Loucy (cell line): Measurements from ENCODE around the gene POLR3K.

Experiments
- H2AFZ ChIP-seq: fragments of 200-600 bp; sonication (generic); 2 replicates; pipeline ENCODE4 v1.6.0; 2016; ENCODE audit warnings: antibody characterized with exemption, mild to moderate bottlenecking, low read length, moderate library complexity
- H3F3A ChIP-seq: fragments of 200-600 bp; 2 replicates; pipeline ENCODE4 v1.6.0; 2016; ENCODE audit warnings: antibody characterized with exemption, low read depth, mild to moderate bottlenecking
- H3K27me3 ChIP-seq: fragments of 200-600 bp; sonication (generic); 2 replicates; pipeline ENCODE4 v1.6.1; 2014; ENCODE audit warnings: low read length, mild to moderate bottlenecking; ENCODE audit not compliant: insufficient read depth, poor library complexity, severe bottlenecking
- H3K36me3 ChIP-seq: fragments of 200-600 bp; sonication (generic); 2 replicates; pipeline ENCODE4 v1.6.1; 2016; ENCODE audit warnings: low read length; ENCODE audit not compliant: insufficient read depth
- H3K4me1 ChIP-seq: fragments of 200-600 bp; sonication (generic); 2 replicates; pipeline ENCODE4 v1.5.1; 2014; ENCODE audit warnings: low read length, mild to moderate bottlenecking; ENCODE audit not compliant: insufficient read depth, poor library complexity, severe bottlenecking
- H3K4me2 ChIP-seq: fragments of 200-600 bp; sonication (generic); 2 replicates; pipeline ENCODE4 v1.6.0; 2014; ENCODE audit warnings: antibody characterized with exemption, low read length, low read depth, mild to moderate bottlenecking; ENCODE audit not compliant: poor library complexity, severe bottlenecking
- H3K4me3 ChIP-seq: fragments of 200-600 bp; sonication (generic); 2 replicates; pipeline ENCODE4 v1.5.1; 2014; ENCODE audit warnings: low read length, mild to moderate bottlenecking, mixed read lengths; ENCODE audit not compliant: poor library complexity, severe bottlenecking
- H3K79me2 ChIP-seq: fragments of 200-600 bp; sonication (generic); 2 replicates; pipeline ENCODE4 v1.6.1; 2014; ENCODE audit warnings: low read length; ENCODE audit not compliant: insufficient read depth
- H3K9ac ChIP-seq: fragments of 200-600 bp; sonication (generic); 2 replicates; pipeline ENCODE4 v1.6.0; 2014; ENCODE audit warnings: mild to moderate bottlenecking, low read depth, low read length, moderate library complexity; ENCODE audit not compliant: poor library complexity, severe bottlenecking
- H3K9me2 ChIP-seq: fragments of 200-600 bp; sonication (generic); replicated peaks from 2 replicates; pipeline ENCODE4 v1.6.1; 2016; ENCODE audit warnings: low read depth, low read length, mixed read lengths
- H3K9me3 ChIP-seq: fragments of 200-600 bp; sonication (generic); 2 replicates; pipeline ENCODE4 v1.6.1; 2014; ENCODE audit warnings: mild to moderate bottlenecking, antibody characterized with exemption, low read length, low read depth; ENCODE audit not compliant: insufficient read depth
- H4K20me1 ChIP-seq: fragments of 200-600 bp; sonication (generic); 2 replicates; pipeline ENCODE4 v1.6.0; 2014; ENCODE audit warnings: antibody characterized with exemption, low read length, mild to moderate bottlenecking; ENCODE audit not compliant: insufficient read depth, poor library complexity, severe bottlenecking
- EZH2phosphoT487 ChIP-seq: fragments of 200-600 bp; IDR thresholded peaks from 2 replicates; pipeline ENCODE4 v1.6.1; 2018; ENCODE audit warnings: antibody characterized with exemption, mild to moderate bottlenecking, moderate library complexity, borderline replicate concordance
- TF ChIP-seq, protein P1 (sequence below): fragments of 200-600 bp; sonication (generic); conservative IDR thresholded peaks from 2 replicates; pipeline ENCODE4 v1.5.1; 2014; ENCODE audit warnings: mild to moderate bottlenecking, antibody characterized with exemption, low read length

The POLR3K gene

DNA sequence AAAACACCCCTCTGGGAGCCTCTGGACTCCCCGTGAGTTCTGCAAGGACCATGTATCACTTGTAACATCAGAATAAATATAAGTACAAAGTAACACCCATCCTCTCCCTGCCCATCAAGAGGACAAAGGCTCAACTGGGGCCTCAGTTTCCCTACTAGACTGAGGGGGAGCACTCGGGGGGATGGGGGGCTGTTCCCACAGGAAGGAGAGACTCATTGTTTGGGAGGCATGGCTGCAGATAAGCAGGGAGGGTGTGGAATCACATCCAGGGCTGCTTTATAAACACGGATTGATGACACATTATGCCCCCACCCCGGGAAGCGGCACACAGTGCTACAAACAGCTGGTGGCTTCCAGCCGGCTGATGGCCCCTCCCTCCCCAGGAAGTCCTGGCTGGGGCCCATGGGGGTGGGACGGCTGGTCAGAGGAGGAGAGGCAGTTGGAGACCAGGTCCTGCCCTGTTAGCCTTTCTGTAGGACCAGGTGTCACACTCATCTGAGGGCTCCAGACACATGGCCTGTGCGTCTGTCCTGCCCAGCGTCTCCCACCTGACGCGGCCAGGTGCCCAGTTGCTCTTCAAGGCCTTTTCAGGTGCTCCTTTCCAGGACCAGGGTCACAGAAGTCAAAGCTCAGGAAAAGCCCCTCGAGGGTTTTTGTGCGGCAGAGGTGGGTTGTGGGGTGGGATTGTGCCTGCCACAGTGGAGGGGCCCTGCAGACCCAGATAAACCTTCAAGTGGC, 23.3 kb upstream of the POLR3K start:
- H4K20me1 ChIP-seq: no peaks in the 10 kb centered on the region
- no peaks in the 10 kb centered on the region for H3K9me3 ChIP-seq
- H2AFZ ChIP-seq: no peak overlapping the region
- no peaks in the 10 kb centered on the region for H3F3A ChIP-seq
- H3K36me3 ChIP-seq: no peaks in the 10 kb centered on the region
- peak overlapping the region; percentile 91 for H3K9ac ChIP-seq
- TF ChIP-seq EZH2phosphoT487: no peak
- TF ChIP-seq, protein P1, sequence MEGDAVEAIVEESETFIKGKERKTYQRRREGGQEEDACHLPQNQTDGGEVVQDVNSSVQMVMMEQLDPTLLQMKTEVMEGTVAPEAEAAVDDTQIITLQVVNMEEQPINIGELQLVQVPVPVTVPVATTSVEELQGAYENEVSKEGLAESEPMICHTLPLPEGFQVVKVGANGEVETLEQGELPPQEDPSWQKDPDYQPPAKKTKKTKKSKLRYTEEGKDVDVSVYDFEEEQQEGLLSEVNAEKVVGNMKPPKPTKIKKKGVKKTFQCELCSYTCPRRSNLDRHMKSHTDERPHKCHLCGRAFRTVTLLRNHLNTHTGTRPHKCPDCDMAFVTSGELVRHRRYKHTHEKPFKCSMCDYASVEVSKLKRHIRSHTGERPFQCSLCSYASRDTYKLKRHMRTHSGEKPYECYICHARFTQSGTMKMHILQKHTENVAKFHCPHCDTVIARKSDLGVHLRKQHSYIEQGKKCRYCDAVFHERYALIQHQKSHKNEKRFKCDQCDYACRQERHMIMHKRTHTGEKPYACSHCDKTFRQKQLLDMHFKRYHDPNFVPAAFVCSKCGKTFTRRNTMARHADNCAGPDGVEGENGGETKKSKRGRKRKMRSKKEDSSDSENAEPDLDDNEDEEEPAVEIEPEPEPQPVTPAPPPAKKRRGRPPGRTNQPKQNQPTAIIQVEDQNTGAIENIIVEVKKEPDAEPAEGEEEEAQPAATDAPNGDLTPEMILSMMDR: no peak
- H3K9me2 ChIP-seq: no peaks in the 10 kb centered on the region
- peak overlapping the region; percentile 99 for H3K4me2 ChIP-seq
- H3K4me1 ChIP-seq: peaks cover 29% of the 10 kb centered on the region
- peak overlapping the region; percentile 81 for H3K4me3 ChIP-seq
- H3K79me2 ChIP-seq: peaks cover 23% of the 10 kb centered on the region
- H3K27me3 ChIP-seq: no peaks in the 10 kb centered on the region

DNA sequence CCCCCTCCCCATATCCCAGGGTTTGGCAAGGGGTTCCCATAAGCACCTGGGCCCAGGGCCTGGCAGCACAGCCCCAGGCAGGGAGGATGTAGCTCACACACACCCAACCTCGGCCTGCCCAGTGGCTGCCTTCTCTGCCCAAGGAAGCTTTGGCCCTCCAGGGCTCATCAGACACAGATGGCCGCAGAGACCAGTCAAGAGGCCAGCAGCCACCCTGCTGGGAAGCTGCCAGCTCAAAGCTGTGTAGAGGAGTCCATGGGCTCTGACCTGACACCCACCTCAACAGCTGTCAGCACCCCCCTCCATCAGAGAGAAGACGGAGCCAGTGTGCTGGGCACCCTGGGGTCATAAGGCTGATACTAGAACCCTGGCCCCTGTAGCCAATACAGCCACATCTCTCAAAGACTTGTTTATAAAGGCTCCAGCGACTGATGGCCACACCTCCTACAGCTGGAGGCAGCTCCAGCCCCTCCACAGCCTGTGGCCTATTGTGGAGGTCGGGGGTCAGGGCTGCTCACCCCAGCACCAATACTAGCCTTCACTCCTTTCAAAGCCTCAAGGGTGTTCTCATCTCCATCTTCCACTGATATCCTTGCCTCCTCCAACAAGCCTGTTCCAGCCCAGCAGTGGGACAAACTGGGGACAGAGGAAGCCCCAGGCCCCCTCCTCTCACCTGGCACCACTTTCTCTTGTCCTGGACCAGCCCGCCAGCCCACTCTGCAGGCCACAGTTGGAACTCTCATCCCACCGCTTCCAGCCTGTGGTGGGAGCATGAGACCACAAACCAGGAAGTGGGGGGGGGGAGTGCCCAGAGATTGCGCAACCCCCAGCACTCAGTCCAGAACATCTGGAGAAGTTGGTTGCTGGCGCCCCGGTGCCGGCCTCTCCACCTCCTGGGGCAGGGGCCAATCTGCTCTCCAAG, 22.4 kb upstream of the POLR3K start:
- Histone ChIP-seq H3K4me1 (peaks cover 27% of the 10 kb centered on the region), H3K9ac (peak overlapping the region; percentile 91), H3K4me2 (peak overlapping the region; percentile 99)

DNA sequence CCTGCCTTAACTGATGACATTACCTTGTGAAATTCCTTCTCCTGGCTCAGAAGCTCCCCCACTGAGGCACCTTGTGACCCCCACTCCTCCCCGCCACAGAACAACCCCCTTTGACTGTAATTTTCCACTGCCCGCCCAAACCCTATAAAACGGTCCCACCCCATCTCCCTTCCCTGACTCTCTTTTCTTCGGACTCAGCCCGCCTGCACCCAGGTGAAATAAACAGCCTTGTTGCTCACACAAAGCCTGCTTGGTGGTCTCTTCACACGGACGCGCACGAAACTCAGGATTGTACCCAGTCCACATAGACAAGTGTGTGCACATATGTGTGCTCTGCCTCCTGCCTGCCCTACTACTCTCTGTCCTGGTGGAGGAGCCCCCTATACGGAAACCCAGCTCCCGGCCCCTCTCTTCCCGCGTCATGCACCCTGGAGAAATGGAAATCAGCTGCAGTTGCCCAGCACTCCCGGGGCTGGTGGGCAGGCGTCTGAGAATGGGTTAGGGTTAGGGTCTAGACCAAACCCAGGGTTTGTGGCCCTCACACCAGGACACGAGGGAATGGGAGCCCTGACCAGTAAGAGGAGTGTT, 21.4 kb upstream of the POLR3K start:
- Histone ChIP-seq H4K20me1 (no peaks in the 10 kb centered on the region), H3K79me2 (peaks cover 23% of the 10 kb centered on the region), H3K9me3 (no peaks in the 10 kb centered on the region), H3K9ac (peak overlapping the region; percentile 91), H3K4me3 (no peak overlapping the region), H3K4me2 (no peak overlapping the region), H3K27me3 (no peaks in the 10 kb centered on the region), H2AFZ (no peak overlapping the region), H3K9me2 (no peaks in the 10 kb centered on the region), H3K4me1 (peaks cover 22% of the 10 kb centered on the region), H3F3A (no peaks in the 10 kb centered on the region), H3K36me3 (no peaks in the 10 kb centered on the region)
- TF ChIP-seq, protein P1: no peak
- TF ChIP-seq EZH2phosphoT487: no peak

More for the DNA sequence above, 22.4 kb upstream of the POLR3K start:
- H3F3A ChIP-seq: no peaks in the 10 kb centered on the region
- peaks cover 23% of the 10 kb centered on the region for H3K79me2 ChIP-seq
- TF ChIP-seq, protein P1: peak; percentile 23; the same call in 1 of the 2 replicates
- TF ChIP-seq EZH2phosphoT487: no peak
- H3K36me3 ChIP-seq: no peaks in the 10 kb centered on the region
- H3K27me3 ChIP-seq: no peaks in the 10 kb centered on the region
- H3K4me3 ChIP-seq: peak overlapping the region; percentile 81
- H3K9me2 ChIP-seq: no peaks in the 10 kb centered on the region
- no peak overlapping the region for H2AFZ ChIP-seq
- H3K9me3 ChIP-seq: no peaks in the 10 kb centered on the region
- no peaks in the 10 kb centered on the region for H4K20me1 ChIP-seq
